Vagina (tissue), 2 donors: ENCODE measurements around the gene CADPS.

Experiments
- CTCF ChIP-seq, 3 experiments: fragments of 450-650 bp in 2 of 3; fragments of 200-600 bp in 1 of 3; sonication (generic) in 1 of 3; IDR thresholded peaks; one replicate each; pipeline ENCODE4 v1.5.1; 2017 to 2019; ENCODE audit warnings: antibody characterized with exemption in 3 of 3, mild to moderate bottlenecking in 2 of 3, moderate library complexity in 2 of 3
- POLR2A ChIP-seq, 2 donors: fragments of 450-650 bp; IDR thresholded peaks; one replicate each; pipeline ENCODE4 v1.6.1; 2017; ENCODE audit warnings: antibody characterized with exemption in 2 of 2, mild to moderate bottlenecking in 2 of 2, moderate library complexity in 2 of 2
- POLR2AphosphoS5 ChIP-seq, 2 donors: sonication (generic); formaldehyde crosslinking; IDR thresholded peaks; one replicate each; pipeline ENCODE4 v1.9.0; 2017; ENCODE audit warnings: antibody characterized with exemption in 2 of 2, mild to moderate bottlenecking in 2 of 2, low read depth in 1 of 2; ENCODE audit not compliant: insufficient read depth in 1 of 2

- TF ChIP-seq POLR2A (IDR thresholded peaks at IDR 0.05), result no peak
- TF ChIP-seq CTCF (IDR thresholded peaks at IDR 0.05), result no peak
- TF ChIP-seq POLR2AphosphoS5 (IDR thresholded peaks at IDR 0.05; ENCODE audit: insufficient read depth in 1 of 2, low read depth in 1 of 2), result no peak
Observed at GRCh38 chr3:62551556-62551955, 323.7 kb downstream of the CADPS start.
